ENCODE measurements around the gene NCKAP1. TPM values are rescaled to one million over a fixed set of nuclear protein-coding genes. Genes with fewer than 3 reads are reported as not detected.
A peak's percentile ranks its signal among the peaks of the same experiment; 100 is the strongest.

NCKAP1 gene
- total and polyA plus RNA-seq, 2 of the 4 experiments (the other 2 are of a cell fraction): 91.1 to 160 TPM

- 0 out of 2 replicates have a peak overlapping the region, but pooled peaks have one; percentile 14 for H2BK20ac ChIP-seq (ENCODE audit: low read depth, low read length)
- H3K27ac ChIP-seq (ENCODE audit: insufficient read depth, low read length): peak overlapping the region; percentile 99
- H3K4me1 ChIP-seq (ENCODE audit: control insufficient read depth, insufficient read depth, low read length): peaks cover 5% of the 10 kb centered on the region; the same call in 1 of the 2 replicates
- no peaks in the 10 kb centered on the region for H3K27me3 ChIP-seq (ENCODE audit: control insufficient read depth, insufficient read depth, low read length)
- WGBS, 2 experiments (ENCODE audit: extremely low coverage in 2 of 2, insufficient read length in 1 of 2): no CpG with 5 or more reads among the region's 4 CpGs
- H4K5ac ChIP-seq (ENCODE audit: low read depth, low read length): peak overlapping the region; percentile 25; the same call in 1 of the 2 replicates
- H3K23ac ChIP-seq (ENCODE audit: low read depth, low read length): peak overlapping the region; percentile 99
- CTCF ChIA-PET: no interaction called here
- intact Hi-C loops (cut with micrococcal nuclease): loop anchor here (5.0 to 10.0 kb wide), 2 partner anchors 85 to 442 kb away; partner anchors contain the start of gene NUP35
- peak overlapping the region; percentile 69; the same call in 1 of the 2 replicates for H2AK5ac ChIP-seq (ENCODE audit: low read depth, low read length)
- peak overlapping the region; percentile 93 for H3K14ac ChIP-seq (replicated peaks; ENCODE audit: low read depth, low read length)
- peak overlapping the region; percentile 98 for H3K9ac ChIP-seq (ENCODE audit: low read depth, low read length)
- H2AK9ac ChIP-seq (replicated peaks; ENCODE audit: low read depth, low read length, poor library complexity): peak overlapping the region; percentile 94
- POLR2A ChIA-PET (ENCODE audit: unreplicated experiment): no interaction called here
- peak overlapping the region; percentile 92 for H2AFZ ChIP-seq (replicated peaks; ENCODE audit: low read length, poor library complexity)
- in situ Hi-C loops (cut with MboI; ENCODE audit: low sequenced_read_pairs): no loop called here
- peak overlapping the region; percentile 96 for H3K4me2 ChIP-seq (ENCODE audit: low read depth, low read length)
- no peaks in the 10 kb centered on the region for H3K36me3 ChIP-seq (ENCODE audit: control insufficient read depth, insufficient read depth, low read length)
- 0 out of 2 replicates have a peak, but pooled peaks cover 4% of the 10 kb centered on the region for H3K9me1 ChIP-seq (ENCODE audit: insufficient read depth, low read length)
- TF ChIP-seq RAD21 (IDR thresholded peaks at IDR 0.05; ENCODE audit: low read length): no peak
- no peak for TF ChIP-seq MAFK (IDR thresholded peaks at IDR 0.05; ENCODE audit: low read depth, low read length)
- 0 out of 2 replicates have a peak, but pooled peaks have one; percentile 18 for TF ChIP-seq POLR2A (IDR thresholded peaks at IDR 0.05; ENCODE audit: low read depth, low read length)
- TF ChIP-seq FOS (IDR thresholded peaks at IDR 0.05; ENCODE audit: low read depth, low read length): 0 out of 2 replicates have a peak, but pooled peaks have one; percentile 12
- H3K56ac ChIP-seq (ENCODE audit: extremely low read depth, insufficient read depth, low read length): peak overlapping the region; percentile 83
- H4K20me1 ChIP-seq (ENCODE audit: insufficient read depth, low read length): peaks cover 41% of the 10 kb centered on the region
- H2BK5ac ChIP-seq (ENCODE audit: low read depth, low read length, poor library complexity, severe bottlenecking): peak overlapping the region; percentile 94
- H4K91ac ChIP-seq (ENCODE audit: insufficient read depth, low read depth, low read length): peak overlapping the region; percentile 9; the same call in 1 of the 2 replicates
- peak overlapping the region; percentile 97 for H3K4me3 ChIP-seq (ENCODE audit: insufficient read depth, low read depth, low read length)
- no peaks in the 10 kb centered on the region for H3K9me3 ChIP-seq (ENCODE audit: control insufficient read depth, insufficient read depth, low read length)
- peak overlapping the region; percentile 46; the same call in 1 of the 2 replicates for H2BK120ac ChIP-seq (ENCODE audit: low read depth, low read length)
- dilution Hi-C loops (cut with HindIII; ENCODE audit: low sequenced_read_pairs, unreplicated experiment): no loop called here
- peaks cover 0 to 10% of the 10 kb centered on the region in 2 experiments; a peak in 2 of 4 replicates for H3K79me1 ChIP-seq (ENCODE audit: low read depth in 1 of 2, low read length in 2 of 2)
- ATAC-seq (ENCODE audit: low read depth) (no peak), DNase-seq (peak; percentile 47)
- peak overlapping the region; percentile 79 for H3K4ac ChIP-seq (ENCODE audit: low read depth, low read length)
- H4K8ac ChIP-seq (ENCODE audit: low read depth in 2 of 2, low read length in 2 of 2): peak overlapping the region; percentile 30 to 51
- no TSS peak for BruUV-seq (replicated peaks)
- peak overlapping the region; percentile 53 for H3K18ac ChIP-seq (ENCODE audit: low read depth, low read length)
- H2BK15ac ChIP-seq (ENCODE audit: low read depth, low read length): peak overlapping the region; percentile 18; the same call in 1 of the 3 replicates
Observed at GRCh38 chr2:183037074-183037552, 1.1 kb downstream of the NCKAP1 start.
